Muscle of arm (tissue), 12 donors: ENCODE measurements around the gene HOMER1. TPM values are rescaled to one million over a fixed set of nuclear protein-coding genes. Genes with fewer than 3 reads are reported as not detected.
"Not testable (repeated sequence)": the region's sequence is repeated elsewhere in the genome, so short reads cannot be mapped to it uniquely, and the experiment has no call there.

Experiments used
- DNase-seq: peaks from one replicate; pipeline ENCODE4 v3.0.0-alpha.2; 2013
- polyA plus RNA-seq, 12 donors: library from polyadenylated mRNA; unstranded; fragments of 120-200 nt; gene quantifications; one replicate each; pipeline ENCODE4 v1.2.1, GENCODE V29; 2013; ENCODE audit not compliant: insufficient read length in 12 of 12

The HOMER1 gene
- polyA plus RNA-seq, 12 donors = 10.5 to 43.3 (median 34.3) TPM; not detected in 1

DNA sequence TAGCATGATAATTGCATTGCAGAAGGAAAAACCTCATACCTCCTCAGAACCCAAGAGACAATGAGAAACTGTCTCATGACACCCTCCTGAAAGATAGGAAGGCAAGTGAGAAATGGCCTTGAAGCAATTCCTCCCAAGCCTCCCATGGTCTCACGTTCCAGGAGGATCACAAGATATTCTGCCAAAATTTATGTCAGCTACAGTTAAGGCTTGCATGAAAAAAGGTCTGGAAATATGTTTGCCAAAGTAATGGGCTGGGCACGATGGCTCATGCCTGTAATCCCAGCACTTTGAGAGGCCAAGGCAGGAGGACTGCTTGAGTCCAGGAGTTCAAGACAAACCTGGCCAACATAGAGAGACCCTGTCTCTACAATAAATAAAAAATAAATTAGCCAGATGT is 12.6 kb upstream of the HOMER1 start:
- DNase-seq = no peak

DNA sequence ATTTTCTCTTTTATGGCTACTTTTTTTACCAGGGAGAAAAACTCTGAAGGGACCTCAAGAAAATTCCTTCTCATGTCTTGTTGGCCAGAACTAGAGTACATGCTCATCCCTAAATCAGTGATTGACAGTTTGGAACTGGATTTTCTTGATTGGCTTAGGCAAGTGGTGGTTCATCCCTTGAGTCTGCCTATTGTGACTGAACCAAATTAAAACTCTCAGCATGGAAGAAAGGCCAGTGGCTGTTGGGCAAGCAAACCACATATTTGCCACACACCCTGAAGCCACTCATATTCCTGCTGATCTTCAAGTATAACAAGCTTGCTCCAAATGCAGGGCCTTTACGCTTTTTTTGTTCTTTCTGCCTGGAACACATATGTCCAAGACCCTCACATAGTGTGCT is 7.2 kb upstream of the HOMER1 start:
- DNase-seq = no peak

DNA sequence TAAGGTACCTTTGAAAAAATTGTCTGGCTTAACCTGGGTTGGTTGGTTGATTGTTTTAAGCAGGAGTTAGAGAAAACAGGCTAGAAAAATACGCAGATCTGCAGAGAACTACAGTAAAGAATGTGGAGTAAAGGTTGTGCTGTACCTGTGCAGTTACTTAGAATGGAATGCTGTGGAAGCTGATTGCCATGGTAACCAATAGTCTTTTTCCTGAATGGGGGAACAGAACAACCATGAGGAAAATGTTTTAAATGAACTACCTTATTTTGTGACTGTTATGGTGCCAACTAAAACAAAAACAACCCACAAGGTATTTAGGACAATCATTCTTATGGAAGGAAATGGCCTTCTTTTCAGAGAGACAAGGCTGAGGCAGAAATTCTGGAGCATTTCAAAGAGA is 4.8 kb upstream of the HOMER1 start:
- no peak for DNase-seq

DNA sequence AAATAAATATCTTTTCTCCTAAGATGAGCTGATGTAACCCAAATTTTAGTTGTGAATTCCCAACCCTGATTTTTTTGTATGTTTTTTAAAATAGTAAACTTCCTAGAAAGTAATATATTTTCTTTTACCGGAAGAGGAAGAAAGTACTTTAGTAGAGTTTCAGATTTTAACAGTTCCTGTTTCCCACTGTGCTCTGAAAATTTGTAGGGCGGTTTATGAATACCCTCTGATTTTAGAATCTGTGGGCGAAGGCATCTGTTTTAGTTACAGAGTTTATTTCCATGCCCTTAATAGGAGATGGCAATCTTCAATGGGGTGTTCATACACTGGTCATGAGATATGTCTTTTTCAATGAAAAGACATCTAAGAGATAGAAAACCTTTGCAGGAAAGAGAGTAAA is 3.7 kb upstream of the HOMER1 start:
- no peak for DNase-seq

DNA sequence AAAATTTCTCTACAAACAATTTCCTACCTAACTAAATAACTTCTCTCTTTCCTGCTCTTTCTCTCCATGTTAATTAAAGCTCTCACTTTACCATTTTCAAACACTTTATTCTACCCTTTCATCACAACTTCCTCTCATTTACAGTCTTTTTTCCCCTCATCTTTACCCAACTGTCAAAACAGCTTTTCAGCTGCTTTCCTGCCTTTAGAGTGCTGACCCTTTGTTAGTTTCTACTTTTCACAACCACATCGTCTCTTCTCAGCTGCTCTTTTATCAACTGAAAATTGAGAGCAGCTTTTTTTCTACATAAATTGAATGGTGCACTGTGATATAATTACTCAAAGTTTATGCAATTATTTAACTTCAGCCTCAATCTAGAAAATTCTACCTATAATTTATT is 3.1 kb upstream of the HOMER1 start:
- no peak for DNase-seq

DNA sequence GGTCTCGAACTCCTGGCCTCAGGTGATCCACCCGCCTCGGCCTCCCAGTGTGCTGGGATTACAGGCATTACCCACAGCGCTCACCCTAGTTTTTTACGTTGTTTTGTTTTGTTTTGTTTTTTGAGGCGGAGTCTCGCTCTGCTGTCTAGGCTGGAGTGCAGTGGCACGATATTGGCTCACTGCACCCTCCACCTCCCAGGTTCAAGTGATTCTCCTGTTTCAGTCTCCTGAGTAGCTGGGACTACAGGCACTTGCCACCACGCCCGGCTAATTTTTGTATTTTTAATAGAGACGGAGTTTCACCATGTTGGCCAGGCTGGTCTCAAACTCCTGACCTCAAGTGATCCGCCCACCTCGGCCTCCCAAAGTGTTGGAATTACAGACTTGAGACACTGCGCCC is 2.4 kb upstream of the HOMER1 start:
- not testable (repeated sequence) for DNase-seq

DNA sequence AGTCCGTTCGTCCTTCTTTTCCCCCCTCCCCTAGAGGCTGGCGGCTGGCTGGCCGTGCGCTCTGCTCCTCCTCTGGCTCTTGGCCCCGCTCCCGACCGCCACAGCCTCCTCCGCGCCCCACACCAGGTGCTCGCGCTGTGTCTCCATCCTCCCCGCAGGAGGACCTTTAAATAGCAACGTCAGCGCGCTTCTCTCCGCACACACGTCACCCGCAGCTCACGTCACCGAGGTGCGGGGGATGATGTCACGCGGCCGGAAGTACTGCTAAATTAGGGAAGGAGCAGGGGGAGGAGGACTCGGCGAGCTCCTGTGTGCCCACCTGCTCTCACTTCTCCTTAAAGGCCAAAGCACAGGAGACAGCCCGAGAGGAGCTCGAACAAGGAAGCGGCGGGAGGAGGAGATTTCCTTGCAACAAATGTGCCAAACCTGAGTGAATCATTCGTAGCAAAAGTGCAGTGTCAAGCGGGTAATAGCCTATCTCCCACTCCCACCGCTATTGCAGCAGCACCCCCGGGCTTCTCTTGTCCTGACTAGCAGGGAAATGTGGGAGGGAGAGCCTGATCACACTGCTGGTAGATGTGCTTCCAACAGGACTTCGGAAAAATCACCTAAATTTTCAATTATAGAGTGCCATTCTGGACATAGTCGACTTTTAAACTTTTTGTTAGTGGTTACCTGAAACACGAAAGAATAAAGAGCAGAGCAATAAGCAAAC is 614 bp upstream of the HOMER1 start:
- DNase-seq = peak; percentile 92

DNA sequence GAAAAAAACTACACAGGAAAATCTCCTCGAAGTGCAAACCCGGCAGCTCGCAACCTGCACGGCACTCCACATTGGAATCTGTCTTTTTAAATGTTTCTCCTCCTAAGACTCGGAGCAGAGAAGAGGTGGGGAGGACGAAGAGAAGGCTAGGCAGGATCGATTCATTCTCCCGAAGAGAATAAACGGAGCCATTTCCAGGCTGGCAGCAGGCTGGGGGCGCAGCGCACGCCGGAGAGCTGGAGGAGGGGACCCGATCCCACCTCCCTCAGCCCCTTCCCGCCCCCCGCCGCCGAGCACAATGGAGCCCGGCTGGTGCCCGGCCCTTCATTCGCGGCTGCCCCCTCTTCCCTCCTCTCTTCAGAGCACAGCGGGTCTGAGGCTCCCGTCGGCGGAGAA is 628 bp downstream of the HOMER1 start:
- DNase-seq = no peak

DNA sequence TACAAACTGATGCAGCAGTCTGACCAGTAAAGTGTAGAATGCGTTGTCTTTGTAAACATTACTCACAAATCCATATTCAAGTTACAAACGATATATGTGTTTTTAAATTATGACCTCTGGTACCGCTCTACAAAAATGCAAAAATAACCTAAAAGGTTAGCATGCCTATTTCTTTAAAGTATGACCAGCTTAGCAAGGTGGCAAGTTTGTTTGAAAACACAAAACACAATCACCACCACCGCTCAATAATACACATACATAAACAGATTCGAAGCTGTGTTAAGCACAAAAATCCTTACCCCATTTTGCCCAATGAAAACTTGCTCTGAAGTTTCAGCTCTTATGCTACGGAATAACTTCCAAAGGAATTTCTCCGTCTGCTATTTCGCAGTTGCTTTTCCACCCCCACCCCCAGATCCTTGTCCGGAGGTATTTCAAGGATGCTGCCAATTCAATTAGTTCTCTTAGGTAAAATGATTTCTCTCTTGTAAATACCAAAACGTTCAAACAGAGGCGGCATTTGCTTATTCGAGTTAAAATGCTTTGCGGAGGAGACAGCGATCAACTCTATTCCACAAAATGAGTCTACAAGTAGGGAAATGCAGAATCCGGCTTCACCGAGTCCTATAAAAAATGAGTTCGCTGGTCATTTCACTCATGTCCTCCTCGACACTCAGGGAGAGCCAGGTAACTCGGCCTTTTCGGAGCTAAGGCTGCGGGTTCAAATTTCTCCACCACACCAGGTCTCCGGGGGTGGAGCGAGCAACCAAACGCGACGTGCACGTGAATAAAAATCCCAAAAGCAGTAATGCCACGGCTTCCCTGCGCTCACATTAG is 1.2 kb downstream of the HOMER1 start:
- peak; percentile 31 for DNase-seq

DNA sequence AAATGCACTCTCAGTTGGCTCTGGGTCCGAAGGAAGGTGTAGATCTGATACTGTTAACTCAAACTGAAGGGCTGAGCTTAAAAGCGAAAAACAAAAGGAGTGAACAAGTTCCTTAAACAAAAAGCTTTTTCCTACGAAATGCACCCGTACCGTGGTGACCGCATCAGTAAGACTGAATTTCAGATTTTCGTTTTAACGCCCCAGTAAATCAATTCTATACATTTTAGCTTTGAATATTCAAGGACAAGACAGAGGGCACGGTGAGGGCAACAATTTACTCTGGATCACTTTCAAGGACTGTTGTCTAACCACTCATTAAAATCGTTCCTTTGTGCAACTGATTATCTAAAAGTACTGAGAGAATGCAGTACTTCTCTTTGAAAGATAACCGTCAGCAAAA is 1.9 kb downstream of the HOMER1 start:
- DNase-seq = peak; percentile 16

DNA sequence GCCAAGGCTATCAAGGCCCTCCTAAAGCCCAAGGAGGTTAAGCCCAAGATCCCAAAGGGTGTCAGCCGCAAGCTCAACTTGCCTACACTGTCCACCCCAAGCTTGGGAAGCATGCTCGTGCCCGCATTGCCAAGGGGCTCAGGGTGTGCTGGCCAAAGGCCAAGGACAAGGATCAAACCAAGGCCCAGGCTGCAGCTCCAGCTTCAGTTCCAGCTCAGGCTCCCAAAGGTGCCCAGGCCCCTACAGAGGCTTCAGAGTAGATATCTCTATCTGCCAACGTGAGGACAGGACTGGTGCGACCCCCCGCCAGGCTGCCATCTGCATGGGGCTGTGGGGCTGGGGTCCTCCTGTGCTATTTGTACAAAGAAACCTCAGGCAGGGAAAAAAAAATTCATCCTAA is 3.3 kb downstream of the HOMER1 start:
- DNase-seq = no peak

DNA sequence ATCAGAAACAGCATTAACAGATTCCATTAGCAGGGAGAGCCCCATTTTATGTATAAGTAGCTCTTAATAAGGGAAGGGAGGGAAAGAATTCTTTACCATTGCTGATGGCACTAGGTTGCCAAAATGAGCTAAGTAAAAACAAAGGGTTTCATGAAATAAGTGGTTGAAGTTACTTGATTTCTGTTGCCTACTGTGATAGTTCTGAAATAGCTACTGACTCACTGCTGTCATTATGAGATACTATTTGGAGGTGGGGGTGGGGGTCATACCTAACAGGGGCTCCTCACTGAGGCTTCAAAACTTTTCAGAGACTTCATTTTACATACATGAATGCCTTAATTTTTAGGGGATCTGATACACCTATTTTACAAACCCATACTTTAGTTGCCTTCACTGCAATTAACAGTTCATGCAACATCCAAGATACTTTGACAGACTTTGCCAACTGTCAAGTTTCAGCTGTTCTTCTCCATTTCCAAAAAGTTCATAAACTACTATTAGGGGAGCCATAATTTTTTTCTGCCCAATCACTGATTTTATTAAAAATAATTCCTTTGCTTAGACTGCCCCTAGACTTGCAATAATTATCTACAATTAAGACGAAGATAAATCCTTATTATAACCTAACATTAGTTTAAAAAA is 4.6 kb downstream of the HOMER1 start:
- no peak for DNase-seq

DNA sequence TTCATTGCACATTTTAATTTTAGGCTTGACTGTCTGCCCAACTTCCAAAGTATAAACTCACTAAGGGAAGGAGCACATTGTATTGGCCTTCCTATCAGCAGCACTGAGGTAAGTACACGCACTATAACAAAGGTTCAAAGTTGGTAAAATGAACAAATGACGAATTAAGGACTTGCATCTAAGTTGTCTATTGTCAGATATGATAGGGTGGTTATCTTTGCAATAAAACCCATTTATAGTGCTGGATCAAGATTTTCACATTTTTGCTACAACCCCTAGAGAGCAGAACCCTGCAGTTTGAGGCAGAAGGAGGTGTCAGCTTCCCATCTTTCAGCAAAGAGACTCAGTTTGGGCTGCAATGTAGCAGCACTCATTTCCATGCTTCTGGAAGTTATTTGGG is 5.1 kb downstream of the HOMER1 start:
- DNase-seq = no peak

DNA sequence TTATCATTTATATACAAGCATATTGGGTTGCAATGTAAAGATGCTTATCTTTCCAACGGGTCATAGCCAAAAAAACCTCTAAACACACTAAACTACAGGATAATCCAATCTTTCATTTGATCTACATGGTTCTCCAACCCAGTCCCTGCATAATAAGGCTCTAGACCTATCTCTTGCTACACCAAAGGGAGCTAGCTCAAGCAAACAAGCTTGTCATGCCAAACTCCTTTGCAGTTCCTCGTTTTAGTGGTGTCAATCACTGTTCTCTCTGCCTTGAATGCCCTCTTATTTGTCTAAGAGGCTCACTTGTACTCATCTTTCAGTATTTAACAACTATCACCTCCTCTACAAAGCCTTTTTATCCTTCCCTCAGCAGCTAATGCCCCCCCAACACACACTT is 5.6 kb downstream of the HOMER1 start:
- DNase-seq = no peak

DNA sequence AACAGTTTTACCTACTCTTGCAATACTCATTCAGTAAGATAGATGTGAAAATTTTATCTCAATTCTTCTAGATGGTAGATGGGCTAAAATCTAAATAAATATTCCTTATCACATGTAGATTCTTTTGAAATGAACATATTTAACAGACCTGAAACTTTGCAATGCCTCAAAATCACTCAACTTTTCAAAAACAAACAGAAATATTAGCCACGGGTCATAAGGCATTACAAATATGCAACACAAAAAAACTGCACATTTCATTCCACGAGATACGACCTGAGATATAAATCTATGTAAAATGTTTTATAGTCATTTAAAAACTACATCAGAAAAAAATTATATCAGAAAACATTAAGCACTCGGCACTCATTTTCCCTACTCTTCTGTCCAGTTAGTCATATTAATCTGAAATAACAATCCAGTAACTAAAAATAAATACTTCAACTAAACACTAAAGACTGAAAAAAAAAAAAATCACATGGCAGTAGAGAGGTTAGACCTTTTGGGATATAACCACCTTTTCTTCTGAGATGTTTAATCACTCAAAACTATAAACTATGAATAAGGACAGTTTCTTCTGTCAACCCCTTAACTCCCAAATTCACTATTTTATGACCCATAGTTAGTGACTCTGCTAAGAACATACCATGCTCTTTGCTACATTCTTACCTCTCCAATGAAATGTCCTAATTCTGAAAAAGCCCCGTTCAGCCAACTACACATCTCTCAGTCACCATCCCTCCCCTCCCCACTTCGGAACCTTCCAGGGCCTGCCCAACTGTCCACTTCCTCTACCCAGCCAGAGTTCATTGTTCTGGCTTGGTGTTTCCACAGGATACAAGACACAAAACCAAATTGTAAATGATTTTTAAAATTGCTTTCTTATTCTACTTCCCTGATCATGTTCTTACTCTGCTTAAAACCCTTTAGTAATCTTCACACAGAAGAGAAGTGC is 6.4 kb downstream of the HOMER1 start:
- DNase-seq = no peak

DNA sequence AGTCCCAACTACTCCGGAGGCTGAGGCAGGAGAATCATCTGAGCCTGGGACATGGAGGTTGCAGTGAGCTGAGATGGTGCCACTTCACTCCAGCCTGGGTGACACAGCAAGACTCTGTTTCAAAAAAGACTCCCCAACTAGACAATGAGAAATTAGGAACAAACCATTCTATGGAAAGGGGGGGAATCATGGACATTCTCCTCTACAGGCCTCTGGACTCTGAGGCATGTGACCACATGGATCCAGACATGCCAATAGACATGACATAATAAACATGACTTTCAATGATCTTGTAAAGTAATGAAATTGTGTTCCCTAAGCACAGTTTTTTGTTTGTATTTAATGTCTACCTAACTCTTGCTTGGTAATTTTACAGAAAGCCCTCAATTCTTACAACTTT is 8.8 kb downstream of the HOMER1 start:
- no peak for DNase-seq

DNA sequence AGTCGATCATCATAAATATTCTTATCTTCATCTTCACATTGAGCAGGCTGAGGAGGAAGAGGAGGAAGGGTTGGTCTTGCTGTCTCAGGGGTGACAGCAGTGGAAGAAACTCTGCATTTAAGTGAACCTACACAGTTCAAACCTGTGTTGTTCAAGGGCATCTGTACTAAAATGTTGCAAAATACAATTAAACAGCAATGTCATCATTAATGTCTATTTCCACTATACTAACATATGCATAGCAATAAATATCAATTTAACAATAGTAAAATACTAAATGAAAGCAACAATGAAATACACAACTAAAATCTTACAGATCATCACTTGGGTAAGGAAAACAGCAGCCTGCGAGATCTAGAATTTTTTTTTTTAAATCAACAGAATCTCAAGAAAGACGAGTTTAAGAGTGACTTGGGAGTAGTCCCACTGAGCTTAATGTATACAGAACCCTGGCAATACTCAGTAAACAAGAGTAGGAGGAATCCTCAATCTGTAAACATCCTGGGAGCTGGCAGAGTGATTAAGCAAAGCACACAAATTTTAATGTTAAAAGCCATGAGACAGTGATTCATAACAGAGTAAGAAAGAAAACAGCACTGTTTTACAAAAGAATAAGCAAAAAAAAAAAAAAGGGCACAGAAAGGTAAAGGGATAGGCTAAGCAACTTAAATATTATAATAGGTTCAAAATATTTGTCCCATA is 10.0 kb downstream of the HOMER1 start:
- no peak for DNase-seq

DNA sequence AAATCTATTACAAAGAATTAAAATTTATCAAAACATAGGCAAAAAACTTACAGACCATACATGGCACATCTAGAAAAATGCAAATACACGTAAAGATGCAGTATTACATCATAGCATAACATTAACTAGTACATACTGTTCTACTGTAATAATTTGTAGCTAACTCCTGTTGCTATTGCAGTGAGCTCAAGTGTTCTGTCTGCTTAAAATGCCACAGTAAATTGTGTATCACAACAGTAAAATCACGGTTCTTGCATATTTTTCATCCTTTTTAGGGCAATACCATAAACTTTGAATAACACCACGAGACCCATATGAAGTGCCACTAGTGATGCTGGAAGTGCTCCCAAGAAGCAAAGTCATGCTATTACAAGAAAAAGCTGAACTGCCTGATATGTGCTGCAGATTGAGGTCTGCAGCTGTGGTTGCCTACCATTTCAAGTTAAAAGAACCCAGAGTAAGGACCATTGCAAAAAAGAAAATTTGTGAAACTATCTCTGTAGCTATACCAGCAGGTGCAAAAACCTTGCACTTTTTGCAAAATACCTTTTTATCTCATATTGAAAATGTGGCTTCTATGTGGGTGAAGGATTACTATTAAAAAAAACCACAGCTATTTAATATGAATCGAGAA is 14.2 kb downstream of the HOMER1 start:
- no peak for DNase-seq

DNA sequence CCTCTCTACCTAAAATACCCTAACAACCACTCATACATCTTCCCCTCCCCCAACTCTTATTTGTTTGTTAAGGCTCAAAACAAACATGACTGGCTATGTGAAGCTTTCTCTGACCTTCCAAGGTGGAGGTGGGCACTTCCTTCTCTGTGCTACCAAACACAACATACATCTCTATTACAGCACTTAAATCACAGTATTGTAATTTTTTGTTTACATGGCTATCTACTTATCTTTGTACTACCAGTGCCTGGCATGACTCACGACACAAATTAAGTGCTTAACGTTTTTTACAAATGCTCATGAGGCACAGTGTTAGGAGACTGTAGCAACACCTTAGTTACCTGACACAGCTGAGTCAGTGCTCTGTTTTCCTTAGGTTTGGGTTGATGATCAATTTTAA is 18.6 kb downstream of the HOMER1 start:
- DNase-seq = no peak

DNA sequence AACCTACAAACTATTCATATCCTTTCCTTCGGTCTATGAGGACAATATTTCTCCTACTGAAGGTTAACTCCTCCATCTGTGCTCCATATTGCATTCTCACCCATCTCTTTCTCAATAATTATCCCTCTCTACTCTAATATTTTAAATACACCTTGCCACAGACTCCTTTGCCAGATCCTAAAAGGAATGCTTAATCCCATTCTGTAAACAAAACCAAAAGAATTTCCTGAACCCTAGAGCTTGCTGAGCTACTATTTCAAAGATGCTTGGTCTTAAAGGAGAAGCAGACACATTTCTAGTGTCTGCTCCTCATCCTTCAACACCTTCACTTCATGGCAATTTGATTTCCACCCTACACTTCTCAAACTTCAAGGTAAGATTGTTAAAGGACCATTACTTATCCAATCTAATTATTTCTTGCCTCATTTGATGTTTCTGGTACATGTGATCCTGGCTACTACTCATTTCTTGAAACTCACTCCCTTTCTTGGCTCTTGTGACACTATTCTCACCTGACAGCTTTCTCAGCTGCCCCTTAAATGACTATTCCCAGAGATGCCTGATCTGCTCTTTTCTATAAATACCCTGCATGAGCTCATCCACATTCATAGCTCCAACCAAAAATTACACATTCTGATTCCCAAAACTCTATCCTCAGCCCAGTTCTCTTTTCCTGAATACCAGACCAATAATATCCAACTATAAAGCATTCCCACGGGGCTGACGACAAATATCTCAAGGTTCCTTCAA is 20.2 kb downstream of the HOMER1 start:
- DNase-seq = no peak
